Suprapubic skin (tissue), 4 donors: ENCODE data around the gene PLXNB2. TPM values are rescaled to one million over a fixed set of nuclear protein-coding genes. Genes with fewer than 3 reads are reported as not detected.

ENCODE experiments used
- DNase-seq, 2 donors: peaks; one replicate each; pipeline ENCODE4 v3.0.0-alpha.2; 2019; ENCODE audit warnings: low spot score in 2 of 2
- H3K27ac ChIP-seq: fragments of 200-600 bp; sonication (generic); one replicate; pipeline ENCODE4 v1.5.1; 2019
- H3K27me3 ChIP-seq: fragments of 200-600 bp; sonication (generic); one replicate; pipeline ENCODE4 v1.5.1; 2019
- H3K36me3 ChIP-seq: fragments of 200-600 bp; sonication (generic); one replicate; pipeline ENCODE4 v1.5.1; 2019
- H3K4me1 ChIP-seq: fragments of 200-600 bp; sonication (generic); one replicate; pipeline ENCODE4 v1.5.1; 2019
- H3K4me3 ChIP-seq: fragments of 200-600 bp; sonication (generic); one replicate; pipeline ENCODE4 v1.5.1; 2019; ENCODE audit warnings: mild to moderate bottlenecking
- H3K9me3 ChIP-seq: fragments of 200-600 bp; sonication (generic); one replicate; pipeline ENCODE4 v1.5.1; 2019
- CTCF ChIP-seq, 2 donors: fragments of 200-600 bp in 1 of 2; fragments of 450-650 bp in 1 of 2; sonication (generic) in 1 of 2; IDR thresholded peaks; one replicate each; pipeline ENCODE4 v1.5.1; 2016 to 2019; ENCODE audit warnings: antibody characterized with exemption in 2 of 2, mild to moderate bottlenecking in 1 of 2, moderate library complexity in 1 of 2
- EP300 ChIP-seq: sonication (generic); formaldehyde crosslinking; IDR thresholded peaks from one replicate; pipeline ENCODE4 v1.6.1; 2017; ENCODE audit warnings: antibody characterized with exemption
- POLR2A ChIP-seq, 2 donors: fragments of 450-650 bp; IDR thresholded peaks; one replicate each; pipeline ENCODE4 v1.6.1; 2017; ENCODE audit warnings: antibody characterized with exemption in 2 of 2, mild to moderate bottlenecking in 2 of 2, moderate library complexity in 2 of 2
- POLR2AphosphoS5 ChIP-seq, 3 donors: sonication (generic); formaldehyde crosslinking; IDR thresholded peaks; one replicate each; pipeline ENCODE4 v1.6.1; 2017; ENCODE audit warnings: antibody characterized with exemption in 3 of 3
- WGBS: methylation state at CpG from one replicate; pipeline ENCODE4 v1.1.5; 2018; 5-methylcytosine and 5-hydroxymethylcytosine counted together
- total RNA-seq, 4 donors: library from RNA; depleted of rRNA; stranded (reverse); fragments of >200 nt; gene quantifications; one replicate each; pipeline ENCODE4 v1.1.0, GENCODE V29; 2016

Gene PLXNB2
- total RNA-seq, 4 donors from 2014 or later = 117 to 231 (median 192) TPM

- no peaks in the 10 kb centered on the region for H3K27me3 ChIP-seq
- TF ChIP-seq POLR2AphosphoS5 (IDR thresholded peaks at IDR 0.05) = no peak
- no peak for TF ChIP-seq EP300
- no peak for TF ChIP-seq POLR2A (IDR thresholded peaks at IDR 0.05)
- TF ChIP-seq CTCF (IDR thresholded peaks at IDR 0.05) = no peak
- H3K9me3 ChIP-seq = no peaks in the 10 kb centered on the region
- peaks cover 73% of the 10 kb centered on the region for H3K36me3 ChIP-seq
- WGBS = 95% methylated on average over 14 of the region's 25 CpGs
- no peak overlapping the region for H3K27ac ChIP-seq
- H3K4me3 ChIP-seq = no peak overlapping the region
- no peak for DNase-seq
- no peaks in the 10 kb centered on the region for H3K4me1 ChIP-seq
Measured at GRCh38 chr22:50227579-50228215, 79.7 kb downstream of the PLXNB2 start.

- WGBS = 60% methylated on average over 1 of the region's 18 CpGs
- no peak for TF ChIP-seq POLR2A (IDR thresholded peaks at IDR 0.05)
- TF ChIP-seq EP300 = no peak
- no peak for TF ChIP-seq POLR2AphosphoS5 (IDR thresholded peaks at IDR 0.05)
- TF ChIP-seq CTCF (IDR thresholded peaks at IDR 0.05) = no peak
- H3K36me3 ChIP-seq = peaks cover 73% of the 10 kb centered on the region
Measured at GRCh38 chr22:50226875-50227165, 80.6 kb downstream of the PLXNB2 start.

GRCh38 chr22:50226063-50226874, 81.2 kb downstream of the PLXNB2 start:
- WGBS = 90% methylated on average over 20 of the region's 31 CpGs
- TF ChIP-seq POLR2A (IDR thresholded peaks at IDR 0.05) (no peak), CTCF (IDR thresholded peaks at IDR 0.05) (no peak), EP300 (no peak), POLR2AphosphoS5 (IDR thresholded peaks at IDR 0.05) (no peak)
- H3K36me3 ChIP-seq = peaks cover 77% of the 10 kb centered on the region

More at GRCh38 chr22:50226875-50227165, 80.6 kb downstream of the PLXNB2 start:
- DNase-seq = no peak
- Histone ChIP-seq H3K27me3 (no peaks in the 10 kb centered on the region), H3K27ac (no peak overlapping the region), H3K9me3 (no peaks in the 10 kb centered on the region), H3K4me3 (no peak overlapping the region), H3K4me1 (no peaks in the 10 kb centered on the region)

GRCh38 chr22:50225200-50225969, 82.1 kb downstream of the PLXNB2 start:
- no peak for DNase-seq
- H3K27me3 ChIP-seq = no peaks in the 10 kb centered on the region
- no peak overlapping the region for H3K4me3 ChIP-seq
- peaks cover 86% of the 10 kb centered on the region for H3K36me3 ChIP-seq
- H3K4me1 ChIP-seq = no peaks in the 10 kb centered on the region
- WGBS = 95% methylated on average over 13 of the region's 24 CpGs
- no peak overlapping the region for H3K27ac ChIP-seq
- no peak for TF ChIP-seq POLR2A (IDR thresholded peaks at IDR 0.05)
- TF ChIP-seq EP300 = no peak
- no peak for TF ChIP-seq CTCF (IDR thresholded peaks at IDR 0.05)
- TF ChIP-seq POLR2AphosphoS5 (IDR thresholded peaks at IDR 0.05) = no peak
- H3K9me3 ChIP-seq = no peaks in the 10 kb centered on the region

More at GRCh38 chr22:50226063-50226874, 81.2 kb downstream of the PLXNB2 start:
- DNase-seq = no peak
- H3K9me3 ChIP-seq = no peaks in the 10 kb centered on the region
- no peaks in the 10 kb centered on the region for H3K27me3 ChIP-seq
- no peaks in the 10 kb centered on the region for H3K4me1 ChIP-seq
- no peak overlapping the region for H3K27ac ChIP-seq
- no peak overlapping the region for H3K4me3 ChIP-seq

Other genes with a start within 250 kb of the PLXNB2 start
- gene TTLL8, start 249.3 kb downstream of the PLXNB2 start, total RNA-seq = not detected
- gene MLC1, start 222.2 kb downstream of the PLXNB2 start, total RNA-seq = 1 to 10 TPM in 1 of 4 donors, under 1 TPM in 3; 0.49 to 3.4 (median 0.70) TPM
- under 1 TPM in 2 of 4 donors, not detected in 2; 0.68 to 0.80 TPM for gene MOV10L1, start 217.6 kb downstream of the PLXNB2 start, total RNA-seq
- 1 to 10 TPM; 1.2 to 2.8 (median 2.2) TPM for gene PANX2, start 136.9 kb downstream of the PLXNB2 start, total RNA-seq
- gene TRABD, start 121.7 kb downstream of the PLXNB2 start, total RNA-seq = 10 to 100 TPM; 35.7 to 78.2 (median 39.1) TPM
- 10 to 100 TPM; 27.4 to 66.1 (median 36.1) TPM for gene SELENOO, start 106.6 kb downstream of the PLXNB2 start, total RNA-seq
- gene TUBGCP6, start 62.6 kb downstream of the PLXNB2 start, total RNA-seq = 100 to 1,000 TPM in 1 of 4 donors, 10 to 100 TPM in 3; 43.0 to 113 (median 69.7) TPM
- 10 to 100 TPM; 43.1 to 93.7 (median 56.2) TPM for gene HDAC10, start 56.4 kb downstream of the PLXNB2 start, total RNA-seq
- 1 to 10 TPM; 1.3 to 5.7 (median 3.3) TPM for gene MAPK12, start 46.0 kb downstream of the PLXNB2 start, total RNA-seq
- 1 to 10 TPM; 3.8 to 5.8 (median 4.5) TPM for gene MAPK11, start 37.3 kb downstream of the PLXNB2 start, total RNA-seq
- 1 to 10 TPM; 3.3 to 5.4 (median 3.4) TPM for gene DENND6B, start 19.4 kb upstream of the PLXNB2 start, total RNA-seq
- gene PPP6R2, start 35.7 kb upstream of the PLXNB2 start, total RNA-seq = 10 to 100 TPM; 46.7 to 70.3 (median 64.6) TPM
- gene SBF1, start 167.4 kb upstream of the PLXNB2 start, total RNA-seq = 100 to 1,000 TPM in 3 of 4 donors, 10 to 100 TPM in 1; 92.5 to 137 (median 115) TPM
- gene ADM2, start 173.9 kb upstream of the PLXNB2 start, total RNA-seq = 1 to 10 TPM in 1 of 4 donors, under 1 TPM in 2, not detected in 1; 0.24 to 2.7 (median 0.30) TPM
- gene MIOX, start 179.2 kb upstream of the PLXNB2 start, total RNA-seq = not detected
- gene LMF2, start 200.1 kb upstream of the PLXNB2 start, total RNA-seq = 10 to 100 TPM; 28.9 to 65.6 (median 44.7) TPM
- gene NCAPH2, start 200.6 kb upstream of the PLXNB2 start, total RNA-seq = 10 to 100 TPM; 39.6 to 51.9 (median 50.0) TPM
- 1 to 10 TPM in 3 of 4 donors, not detected in 1; 1.7 to 7.9 (median 4.7) TPM for gene SCO2, start 218.0 kb upstream of the PLXNB2 start, total RNA-seq
- gene TYMP, start 222.4 kb upstream of the PLXNB2 start, total RNA-seq = 10 to 100 TPM; 23.6 to 46.9 (median 30.8) TPM
- under 1 TPM in 1 of 4 donors, not detected in 3; 0.26 TPM for gene KLHDC7B, start 238.3 kb upstream of the PLXNB2 start, total RNA-seq